NCI-H524 (cell line): Measurements from ENCODE around the gene GFY.
A peak's percentile ranks its signal among the peaks of the same experiment; 100 is the strongest.

Experiments used
- DNase-seq, 2 experiments: peaks; one replicate each; lab custom pipeline; 2025; lab: John Stamatoyannopoulos, UW

GFY gene, protein sequence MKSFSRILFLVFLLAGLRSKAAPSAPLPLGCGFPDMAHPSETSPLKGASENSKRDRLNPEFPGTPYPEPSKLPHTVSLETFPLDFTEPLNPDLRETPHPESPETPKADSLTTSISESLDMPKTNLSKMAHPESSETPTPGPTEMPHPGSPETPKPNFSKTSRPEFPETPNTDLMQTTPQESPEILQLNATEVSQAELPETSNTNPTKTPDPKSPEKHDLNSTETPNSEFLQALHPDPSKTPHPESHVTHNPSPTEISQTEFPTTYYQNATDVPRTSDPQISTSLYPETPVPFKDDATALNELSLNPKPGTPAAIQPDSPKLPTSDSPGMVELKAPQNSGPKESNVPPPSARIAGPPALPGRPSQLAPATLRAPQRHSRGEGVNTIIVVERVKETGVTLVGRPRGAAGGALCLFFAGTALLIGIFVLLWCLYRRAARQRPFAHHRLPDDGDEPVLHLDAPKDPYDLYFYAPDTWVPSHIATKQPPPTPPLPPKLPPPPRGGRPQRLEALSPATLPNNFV

DNA sequence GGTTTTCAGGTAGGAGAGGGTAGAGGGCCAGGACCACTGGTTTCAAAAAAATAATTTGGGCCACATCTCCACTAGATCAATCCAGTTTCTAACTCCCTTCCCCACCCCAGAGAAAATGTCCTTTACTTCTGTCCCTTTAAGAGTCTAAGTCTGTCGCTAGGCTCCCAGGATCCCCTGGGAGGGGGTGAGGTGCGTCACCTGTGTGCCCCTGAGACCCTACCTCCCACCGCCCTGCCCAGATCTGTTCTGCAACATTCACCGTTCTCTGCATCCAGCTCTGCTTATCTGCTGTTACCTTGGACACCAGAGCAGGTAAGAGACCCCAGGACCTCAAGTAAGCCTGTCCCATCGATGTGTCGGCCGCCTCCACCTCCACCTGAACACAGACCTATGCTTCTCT lies at the start of gene GFY:
TSS of gene GFY (plus strand) at position 211 of the 400 bp plus-strand sequence. CDS start 1,043 bp downstream, outside the sequence.
- no peak for DNase-seq

DNA sequence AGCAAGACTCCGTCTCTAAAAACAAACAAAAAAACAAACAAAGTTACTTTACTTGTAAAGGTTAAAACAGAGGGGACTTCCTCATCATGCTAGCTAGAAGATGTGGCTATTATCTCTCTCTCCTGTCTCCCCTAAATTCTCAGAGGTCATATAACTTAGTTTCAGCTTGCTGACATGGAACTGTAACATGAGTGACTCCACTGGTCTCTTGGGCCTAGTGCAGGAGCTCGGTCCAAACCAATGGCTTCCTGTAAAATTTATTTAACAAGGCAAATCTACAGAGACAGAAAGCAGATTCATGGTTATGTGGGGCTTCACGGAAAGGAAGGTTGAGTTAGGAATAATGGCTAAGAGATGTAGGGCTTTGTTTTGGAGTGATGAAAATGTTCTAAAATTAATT lies 46.7 kb upstream of the GFY start:
- no peak for DNase-seq

DNA sequence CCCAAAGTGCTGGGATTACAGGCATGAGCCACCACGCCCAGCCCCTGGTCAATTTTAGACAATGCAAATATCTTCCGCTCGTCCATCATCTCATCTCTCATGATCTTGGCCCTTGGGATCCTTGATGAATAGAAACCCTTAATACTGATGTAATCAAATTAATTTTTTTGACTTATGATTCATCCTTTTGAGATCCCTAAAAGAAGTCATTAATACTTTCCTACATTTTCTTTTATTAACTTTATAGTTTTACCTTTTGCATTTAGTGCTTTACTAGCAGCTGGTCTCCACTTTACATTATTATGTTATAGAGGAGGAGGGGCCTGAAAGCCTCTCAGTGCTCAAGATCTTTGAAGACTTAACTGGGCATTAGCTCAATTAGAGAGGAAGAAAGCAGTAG lies 44.8 kb upstream of the GFY start:
- no peak for DNase-seq

DNA sequence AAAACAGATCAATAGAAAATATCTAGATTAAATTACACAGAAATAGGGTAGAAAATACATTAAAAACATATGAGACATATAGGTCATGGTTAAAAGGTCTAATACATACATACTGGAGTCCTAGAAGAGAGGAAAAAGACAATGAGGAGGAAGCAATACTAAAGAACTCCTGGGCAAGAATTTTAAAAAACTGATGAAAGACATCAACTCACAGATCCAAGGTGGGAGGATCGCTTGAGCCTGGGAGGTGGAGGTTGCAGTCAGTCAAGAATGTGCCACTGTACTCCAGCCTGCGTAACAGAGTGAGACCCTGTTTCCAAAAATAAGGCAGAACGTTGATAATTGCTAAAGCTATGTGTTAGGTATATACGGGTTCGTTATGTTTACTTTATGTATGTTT lies 42.5 kb upstream of the GFY start:
- no peak for DNase-seq

DNA sequence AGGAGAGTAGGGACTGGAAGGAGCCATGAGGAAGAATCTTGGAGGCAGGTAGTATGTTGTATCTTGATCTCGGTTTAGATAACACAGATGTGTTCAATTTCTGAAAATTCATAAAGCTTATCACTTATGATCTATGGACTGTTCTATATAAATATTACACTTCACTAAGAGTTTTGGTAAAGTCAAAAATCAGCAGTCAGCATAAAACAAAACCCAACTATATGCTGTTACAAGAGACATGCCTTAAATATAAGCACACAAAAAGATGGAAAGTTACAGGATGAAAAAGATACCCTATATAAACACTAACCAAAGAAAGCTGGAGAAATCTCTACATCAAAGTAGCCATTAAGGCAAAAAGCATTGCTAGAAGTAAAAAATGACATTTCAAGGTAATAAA lies 41.6 kb upstream of the GFY start:
- DNase-seq: no peak

DNA sequence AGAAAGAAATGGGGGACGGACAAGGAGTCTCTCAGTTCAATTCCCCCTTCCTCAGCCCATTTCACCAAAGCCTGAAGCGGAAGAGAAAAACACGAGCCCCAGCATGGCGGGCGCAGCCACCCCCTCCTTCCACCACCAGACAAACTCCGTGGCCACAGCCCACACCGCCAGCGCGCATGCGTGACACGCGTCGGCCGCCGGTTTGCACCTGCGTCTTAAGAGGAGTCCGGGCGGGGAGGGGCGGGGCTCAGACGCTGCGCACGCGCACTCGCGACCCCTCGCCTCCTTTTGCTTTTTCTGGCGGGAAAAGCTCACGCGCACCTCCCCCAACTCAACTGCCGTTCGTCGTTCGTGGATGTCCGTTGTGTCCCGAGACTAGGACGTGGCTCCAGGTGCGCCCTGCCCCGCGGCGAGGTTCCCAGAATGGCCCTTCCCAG lies 37.2 kb upstream of the GFY start, which contains the start of gene KASH5:
TSS of gene KASH5 (plus strand) at position 314 of the 437 bp plus-strand sequence. CDS start 2,635 bp downstream, outside the sequence.
- no peak for DNase-seq

DNA sequence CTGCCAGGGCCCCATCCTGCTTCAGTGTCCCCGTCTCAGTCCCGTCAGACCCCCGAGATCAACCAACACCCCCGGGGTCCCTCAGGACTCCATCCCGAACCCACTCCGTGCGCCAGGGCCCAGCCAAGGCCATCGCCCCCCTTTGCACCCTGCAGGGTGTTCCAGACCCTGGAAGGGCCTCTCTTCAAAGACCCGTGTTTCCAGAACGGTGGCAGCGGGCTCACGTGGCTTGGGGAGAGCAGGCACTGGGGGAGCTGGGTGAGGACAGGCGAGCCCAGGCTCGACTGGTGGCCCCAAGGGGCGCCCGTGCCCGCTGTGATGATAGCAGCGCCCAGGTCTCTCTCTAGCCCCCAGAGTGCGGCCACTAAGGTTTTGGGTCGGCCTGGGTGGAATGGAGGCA lies 35.8 kb upstream of the GFY start:
- no peak for DNase-seq

DNA sequence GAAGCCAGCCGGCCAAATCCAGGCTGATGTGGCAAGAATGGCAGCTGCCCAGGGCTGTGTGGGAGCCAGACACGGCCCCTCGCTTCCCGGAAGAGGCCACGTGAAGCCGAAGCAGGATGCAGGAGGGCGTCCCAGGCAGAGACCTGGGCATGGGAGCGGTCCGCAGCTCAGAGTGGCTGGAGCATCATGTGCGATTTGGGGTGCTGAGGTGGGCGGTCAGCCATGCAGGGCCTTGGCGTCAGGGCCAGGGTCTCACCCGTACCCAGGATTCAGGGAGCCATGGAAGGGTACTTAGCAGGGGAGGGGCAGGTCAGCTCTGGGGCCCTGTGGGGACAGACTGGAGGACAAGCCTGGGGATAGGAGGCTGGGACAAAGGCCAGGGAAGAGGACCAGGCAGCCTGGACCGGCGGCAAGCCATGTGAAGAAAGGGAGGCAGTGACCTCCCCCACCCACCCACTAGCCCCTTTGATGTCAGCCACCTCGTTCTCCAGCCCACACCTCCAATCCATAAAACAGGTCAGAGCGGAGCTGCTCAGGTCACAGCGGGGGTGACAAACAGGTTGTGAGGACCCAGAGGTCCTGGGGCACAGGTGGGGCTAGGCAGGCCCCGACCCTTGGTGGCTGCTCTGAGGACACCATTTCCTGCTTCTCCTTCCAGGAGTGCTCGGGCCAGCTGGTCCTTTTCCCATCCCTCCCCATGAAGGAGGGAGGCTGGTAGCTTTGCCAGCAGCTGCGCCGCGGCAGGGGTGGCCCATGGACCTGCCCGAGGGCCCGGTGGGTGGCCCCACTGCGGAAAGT lies 34.9 kb upstream of the GFY start:
- peak in 1 of 2 experiments; percentile 94 for DNase-seq

DNA sequence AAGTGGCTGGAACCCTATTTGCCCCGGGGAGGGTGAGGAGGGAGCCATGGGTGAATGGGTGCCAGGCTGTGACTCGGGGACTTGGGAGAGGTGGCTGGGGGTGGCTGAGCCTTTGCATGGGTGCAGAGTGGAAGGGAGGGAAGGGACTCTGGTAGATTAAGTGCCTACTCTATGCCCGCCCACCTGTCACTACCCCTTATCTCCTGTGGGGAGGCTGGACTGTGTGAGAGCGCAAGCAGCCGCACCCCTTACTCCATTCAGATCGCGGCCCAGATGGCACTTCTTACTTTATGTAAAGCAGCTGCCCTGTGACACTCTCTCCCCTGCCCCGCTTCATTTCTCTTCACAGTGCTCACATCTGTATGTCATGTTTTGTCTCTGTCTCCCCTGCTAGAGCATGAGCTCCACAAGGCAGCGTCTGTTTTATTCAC lies 34.2 kb upstream of the GFY start:
- peak; percentile 97 to 99 for DNase-seq

DNA sequence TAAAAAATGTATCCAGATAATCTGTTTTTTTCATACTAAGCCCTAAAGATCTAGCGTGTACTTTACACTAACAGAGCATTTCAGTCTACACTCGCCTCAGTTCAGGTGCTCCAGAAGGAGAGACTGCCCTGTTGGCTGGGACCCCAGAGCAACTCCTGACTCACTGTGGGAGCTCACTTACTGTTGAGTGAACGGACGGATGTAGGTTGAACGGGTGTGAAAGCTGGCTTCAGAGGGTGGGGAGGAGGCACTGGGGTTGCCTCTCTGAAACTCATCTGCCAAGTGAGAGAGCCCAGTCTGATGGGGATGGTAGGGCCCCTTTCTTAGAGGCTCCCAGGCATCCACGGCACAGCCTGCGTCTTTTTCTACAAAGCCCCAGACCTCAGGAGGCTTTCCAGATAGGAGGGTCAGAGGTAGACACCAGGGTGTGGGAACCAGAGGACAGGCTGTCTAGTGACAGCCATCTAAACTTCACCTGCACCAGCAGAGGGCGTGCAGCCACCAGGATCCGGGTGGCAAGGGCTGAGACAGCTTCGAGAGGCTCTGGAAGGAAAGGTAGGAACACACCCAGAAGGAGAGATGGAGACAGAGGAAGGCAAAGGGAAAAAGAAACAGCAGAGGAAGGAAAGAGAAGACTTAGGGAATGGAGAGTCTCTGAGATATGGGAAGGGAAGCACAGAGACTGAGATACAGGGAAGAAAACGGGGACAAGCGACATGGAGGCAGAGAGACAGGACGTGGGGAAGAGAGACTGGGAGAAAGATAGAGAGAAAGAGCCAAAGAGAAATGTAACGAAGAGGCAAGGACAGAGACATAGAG lies 33.4 kb upstream of the GFY start:
- DNase-seq: peak; percentile 87 to 93

DNA sequence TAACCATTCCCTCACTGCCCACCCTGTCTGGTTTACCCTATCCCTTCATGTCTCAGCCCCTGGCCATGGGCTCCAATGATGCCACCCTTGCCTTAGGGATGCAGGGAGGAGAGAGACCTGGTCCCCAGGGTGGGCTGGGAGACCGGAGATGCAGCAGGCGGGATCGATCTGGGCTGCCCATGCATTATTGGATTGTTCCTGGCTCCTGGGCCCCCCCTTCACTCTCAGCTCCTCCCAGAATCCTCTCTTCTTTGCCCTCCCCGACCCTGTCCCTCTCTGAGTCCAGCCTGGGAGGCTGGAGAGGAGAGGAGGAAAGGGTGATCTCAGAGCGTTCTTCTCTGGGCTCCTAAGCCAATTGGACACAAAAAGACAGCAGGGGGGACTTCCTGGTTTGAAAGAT lies 31.3 kb upstream of the GFY start:
- DNase-seq: no peak

DNA sequence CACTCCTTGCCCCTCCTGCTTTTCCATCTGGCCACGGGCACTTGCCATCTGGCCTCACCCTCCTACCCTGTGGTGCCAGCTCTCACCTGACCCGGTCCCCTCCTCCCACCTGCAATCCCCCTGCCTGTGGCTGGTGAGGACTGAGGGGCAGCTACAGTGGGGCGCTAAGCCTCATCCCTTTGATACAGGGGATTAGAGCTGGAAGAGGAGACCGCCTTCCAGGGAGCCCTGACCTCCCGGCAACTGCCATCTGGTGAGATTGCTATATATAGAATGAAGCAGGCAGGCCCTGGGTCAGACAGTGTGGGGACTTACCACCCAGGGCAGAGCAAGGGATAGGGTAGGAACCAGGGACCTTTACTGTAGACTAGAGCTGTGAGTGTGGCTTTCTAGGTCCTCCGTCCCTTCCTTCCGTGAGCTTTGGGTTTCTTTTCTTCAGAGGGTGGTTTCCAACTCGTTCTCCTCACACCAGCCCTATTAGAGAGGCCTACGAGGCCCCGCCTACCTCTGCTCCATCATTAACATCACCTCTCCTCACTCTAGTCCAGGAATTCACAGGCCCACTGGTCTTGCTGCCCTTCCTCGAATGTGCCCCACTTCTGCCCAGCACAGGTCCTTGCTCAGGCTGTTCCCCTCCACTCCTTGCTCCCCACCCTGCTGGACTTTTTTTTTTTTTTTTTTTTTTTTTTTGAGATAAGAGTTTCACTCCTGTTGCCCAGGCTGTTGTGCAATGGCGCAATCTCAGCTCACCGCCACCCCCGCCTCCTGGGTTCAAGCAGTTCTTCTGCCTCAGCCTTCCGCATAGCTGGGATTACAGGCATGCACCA lies 29.4 kb upstream of the GFY start:
- peak; percentile 96 to 98 for DNase-seq

DNA sequence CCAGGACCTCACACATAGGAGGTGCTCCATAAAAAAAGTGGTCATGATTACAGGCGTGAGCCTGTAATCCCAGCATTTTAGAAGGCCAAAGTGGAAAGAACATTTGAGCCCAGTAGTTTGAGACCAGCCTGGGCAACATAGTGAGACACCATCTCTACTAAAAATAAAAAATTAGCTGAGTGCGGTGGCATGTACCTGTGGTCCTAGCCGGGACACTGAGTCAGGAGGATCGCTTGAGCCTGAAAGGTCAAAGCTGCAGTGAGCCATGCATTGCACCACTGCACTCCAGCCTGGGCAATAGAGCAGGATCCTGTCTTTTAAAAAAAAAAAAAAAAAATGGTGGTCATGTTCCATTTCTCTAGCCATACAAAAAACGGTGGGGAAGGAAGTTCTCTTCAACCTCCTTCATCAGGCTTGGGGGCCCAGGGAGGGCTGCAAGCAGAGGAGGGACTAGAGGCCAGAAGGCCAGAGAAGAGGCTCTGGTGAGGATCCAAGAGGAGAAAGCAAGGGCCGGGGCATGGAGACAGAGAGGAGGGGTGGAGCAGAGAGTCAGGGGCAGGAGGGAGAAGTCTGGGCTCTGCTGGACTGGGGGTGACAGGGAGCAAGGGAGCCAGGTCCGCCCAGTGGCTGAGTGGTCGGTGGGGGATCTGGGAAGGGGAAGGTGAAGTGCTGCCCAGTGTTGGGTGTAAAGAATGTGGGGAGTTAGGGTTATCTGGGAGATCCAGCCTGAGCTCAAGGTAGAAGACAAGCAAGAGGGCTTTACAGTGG lies 28.3 kb upstream of the GFY start:
- no peak for DNase-seq

DNA sequence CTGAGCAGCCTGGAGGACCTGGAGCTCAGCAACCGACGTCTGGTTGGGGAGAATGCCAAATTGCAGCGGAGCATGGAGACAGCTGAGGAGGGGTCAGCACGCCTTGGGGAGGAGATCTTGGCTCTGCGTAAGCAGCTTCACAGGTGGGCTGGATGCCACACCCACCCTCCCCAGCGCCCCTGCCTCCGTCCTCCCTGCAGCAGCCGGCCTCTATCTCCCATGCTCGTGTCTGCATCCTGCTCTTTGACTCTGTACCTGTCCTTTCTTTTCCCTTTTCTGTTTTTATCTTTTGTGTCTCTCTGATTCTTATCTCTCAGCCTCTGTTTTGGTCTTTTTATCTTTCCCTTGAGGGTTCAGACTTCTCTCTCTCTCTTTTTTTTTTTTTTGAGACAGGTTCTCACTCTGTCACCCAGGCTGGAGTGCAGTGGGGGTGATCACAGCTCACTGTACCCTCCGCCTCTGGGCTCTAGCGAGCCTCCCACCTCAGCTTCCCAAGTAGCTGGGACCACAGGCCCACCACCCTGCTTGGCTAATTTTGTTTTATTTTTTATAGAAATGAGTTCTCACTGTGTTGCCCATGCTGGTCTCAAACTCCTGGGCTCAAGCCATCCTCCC lies 27.1 kb upstream of the GFY start:
- DNase-seq: no peak

DNA sequence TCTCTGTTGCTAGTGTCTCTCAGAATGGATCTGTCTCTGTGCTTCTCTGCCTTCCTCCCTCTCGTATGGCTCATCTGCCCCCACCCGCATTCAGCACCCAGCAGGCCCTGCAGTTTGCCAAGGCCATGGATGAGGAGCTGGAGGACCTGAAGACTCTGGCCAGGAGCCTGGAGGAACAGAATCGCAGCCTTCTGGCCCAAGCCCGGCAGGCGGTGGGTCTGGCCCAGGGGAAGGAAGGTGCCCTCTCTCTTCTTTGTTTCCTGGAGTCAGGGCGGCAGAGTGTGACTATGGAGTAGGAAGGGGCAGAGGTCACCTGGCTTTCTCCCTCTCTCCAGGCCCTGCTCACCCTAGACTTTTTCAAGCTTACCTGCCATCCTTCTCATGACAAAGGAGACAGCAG lies 26.3 kb upstream of the GFY start:
- DNase-seq: no peak

DNA sequence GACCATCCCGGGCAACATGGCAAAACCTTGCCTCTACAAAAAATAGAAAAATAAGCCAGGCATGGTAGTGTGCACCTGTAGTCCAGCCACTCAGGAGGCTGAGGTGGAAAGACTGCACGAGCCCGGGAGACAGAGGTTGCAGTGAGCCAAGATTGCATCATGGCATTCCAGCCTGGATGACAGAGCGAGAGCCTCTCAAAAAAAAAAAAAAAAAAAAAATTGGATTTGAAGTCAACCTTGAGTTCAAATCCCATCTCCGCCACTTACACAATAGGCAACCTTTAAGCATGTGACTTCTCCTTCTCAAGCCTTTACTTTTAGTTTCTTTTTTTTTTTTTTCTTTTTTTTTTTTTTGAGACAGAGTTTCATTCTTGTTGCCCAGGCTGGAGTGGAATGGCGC lies 25.2 kb upstream of the GFY start:
- no peak for DNase-seq

DNA sequence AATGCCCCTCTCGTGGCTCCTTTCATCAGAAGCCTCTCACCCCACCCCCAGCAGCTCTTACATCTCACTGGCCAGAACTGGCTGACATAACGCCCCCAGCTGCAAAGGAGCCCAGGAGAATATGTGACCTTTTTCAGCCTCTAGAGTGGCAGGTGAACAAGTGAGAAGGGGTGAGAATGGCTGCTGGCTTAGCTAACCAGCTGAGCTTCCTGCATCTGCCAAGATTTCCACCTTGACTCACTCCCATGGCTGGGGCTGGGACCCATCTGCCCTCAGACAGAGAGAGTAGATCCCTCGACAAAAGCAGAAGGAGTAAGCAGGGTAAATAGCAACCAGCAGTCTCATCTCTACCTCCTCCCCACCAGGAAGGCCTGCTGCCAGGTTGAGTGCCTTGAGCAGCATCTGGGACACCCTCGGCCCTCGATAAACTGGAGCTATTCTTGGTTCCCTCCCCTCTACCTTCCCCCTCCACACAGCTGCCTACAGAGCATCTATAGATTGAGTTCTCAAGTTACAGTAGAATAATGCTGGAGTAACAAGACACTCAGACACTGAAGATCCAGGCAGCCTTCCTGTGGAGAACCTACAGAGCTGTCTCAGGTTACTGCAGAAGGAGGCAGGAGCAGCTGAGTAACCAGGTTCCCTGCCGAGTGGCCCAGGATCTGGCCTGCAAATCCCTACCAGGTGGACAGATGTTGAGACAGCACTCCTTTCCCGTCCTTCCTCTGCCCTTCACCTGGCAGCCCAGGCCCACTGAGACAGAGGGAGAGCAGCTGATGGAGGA lies 21.6 kb upstream of the GFY start:
- peak; percentile 98 to 100 for DNase-seq

DNA sequence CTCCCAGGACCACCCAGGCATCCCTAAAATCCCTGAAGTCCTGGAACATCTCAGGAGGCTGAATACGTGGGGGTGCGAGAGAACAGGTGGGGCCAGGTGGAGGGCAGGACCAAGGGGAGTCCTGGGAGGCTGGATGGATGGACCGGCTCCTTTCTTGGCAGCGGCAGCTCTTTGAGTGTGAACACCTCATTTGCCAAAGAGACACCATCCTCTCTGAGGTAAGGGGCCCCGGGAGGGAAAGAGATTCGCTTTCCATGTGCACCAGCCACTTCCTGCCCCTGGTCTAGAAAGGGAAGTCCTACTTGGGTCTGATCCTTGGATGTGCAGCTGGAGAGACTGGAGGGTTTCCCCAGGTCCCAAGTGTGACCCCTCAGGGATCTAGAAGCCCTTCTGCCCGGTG lies 18.1 kb upstream of the GFY start:
- DNase-seq: no peak

DNA sequence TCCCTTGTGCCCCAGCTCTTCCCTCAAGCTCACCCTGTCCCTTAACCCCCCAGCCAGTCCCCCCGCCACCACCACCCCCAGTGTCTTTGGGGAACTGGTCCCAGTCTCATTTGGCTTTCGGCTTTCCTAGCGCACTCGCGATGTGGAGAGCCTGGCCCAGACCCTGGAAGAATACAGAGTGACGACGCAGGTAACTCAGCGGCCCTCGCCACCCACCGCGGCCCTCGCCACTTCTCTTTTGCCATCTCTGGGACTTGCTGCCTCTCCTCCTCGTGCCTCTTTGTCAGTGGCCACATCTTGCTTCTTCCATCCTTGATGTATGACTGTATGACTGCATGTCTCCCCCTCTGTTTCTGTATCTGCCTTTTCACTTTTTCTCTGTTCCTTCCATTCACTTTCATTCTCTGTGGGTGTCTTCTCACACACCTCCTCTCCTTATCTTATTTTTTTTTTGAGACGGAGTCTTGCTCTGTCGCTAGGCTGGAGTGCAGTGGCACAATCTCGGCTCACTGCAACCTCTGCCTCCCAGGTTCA lies 17.6 kb upstream of the GFY start:
- no peak for DNase-seq
